Middle frontal gyrus (tissue), 1 donor: Measurements from ENCODE around the gene NUBP2.

Experiments
- DNase-seq: peaks from one replicate; pipeline ENCODE4 v3.0.0-alpha.2; 2015; ENCODE audit warnings: low spot score; ENCODE audit errors: extremely low spot score

The NUBP2 gene

GRCh38 chr16:1782408-1783264 lies at the start of gene NUBP2, which contains the start of gene SPSB3:
Gene NUBP2, plus strand, starts transcription at chr16:1782960. Its CDS starts 61 bp downstream, at chr16:1783021.
Gene SPSB3, minus strand, starts transcription at chr16:1782571. Its CDS starts 1,088 bp downstream, at chr16:1781483.
- peak; percentile 100 for DNase-seq

GRCh38 chr16:1734123-1734522 lies 48.6 kb upstream of the NUBP2 start:
- DNase-seq: no peak

- no peak for DNase-seq
Measured at GRCh38 chr16:1734816-1735215, 47.9 kb upstream of the NUBP2 start.

GRCh38 chr16:1740234-1740633 lies 42.5 kb upstream of the NUBP2 start:
- no peak for DNase-seq

- no peak for DNase-seq
Measured at GRCh38 chr16:1740781-1741490, 41.8 kb upstream of the NUBP2 start.

GRCh38 chr16:1741553-1742165 lies 41.1 kb upstream of the NUBP2 start:
- no peak for DNase-seq

GRCh38 chr16:1743376-1744337 lies 39.1 kb upstream of the NUBP2 start:
- DNase-seq: no peak

GRCh38 chr16:1744338-1744840 lies 38.4 kb upstream of the NUBP2 start:
- DNase-seq: no peak

GRCh38 chr16:1745181-1745899 lies 37.4 kb upstream of the NUBP2 start:
- no peak for DNase-seq

GRCh38 chr16:1745900-1746692 lies 36.7 kb upstream of the NUBP2 start:
- no peak for DNase-seq

- DNase-seq: no peak
Measured at GRCh38 chr16:1746693-1747195, 36.0 kb upstream of the NUBP2 start.

GRCh38 chr16:1747934-1748333 lies 34.8 kb upstream of the NUBP2 start:
- no peak for DNase-seq

GRCh38 chr16:1749152-1750117 lies 33.3 kb upstream of the NUBP2 start:
- DNase-seq: no peak

- no peak for DNase-seq
Measured at GRCh38 chr16:1751946-1752345, 30.8 kb upstream of the NUBP2 start.

- no peak for DNase-seq
Measured at GRCh38 chr16:1752853-1753252, 29.9 kb upstream of the NUBP2 start.

- DNase-seq: no peak
Measured at GRCh38 chr16:1754204-1754603, 28.6 kb upstream of the NUBP2 start.

- DNase-seq: no peak
Measured at GRCh38 chr16:1757714-1758461, 24.9 kb upstream of the NUBP2 start.
